ENCODE measurements around the gene IKZF1.
A peak's percentile ranks its signal among the peaks of the same experiment; 100 is the strongest.

GRCh38 chr7:50342616-50343114, 38.1 kb downstream of the IKZF1 start:
- TF ChIP-seq CTCF (IDR thresholded peaks at IDR 0.05; ENCODE audit: insufficient read depth, low read length) (no peak), POLR2AphosphoS5 (IDR thresholded peaks at IDR 0.05; ENCODE audit: low read depth) (peak; percentile 58), SPI1 (IDR thresholded peaks at IDR 0.05; ENCODE audit: borderline replicate concordance, low read depth) (0 out of 2 replicates have a peak, but pooled peaks have one; percentile 7), REST (IDR thresholded peaks at IDR 0.05; ENCODE audit: insufficient replicate concordance, low read depth) (no peak)
